Erythroblast (primary cell): Measurements from ENCODE around the gene RSU1.

ENCODE experiments used
- GATA1 ChIP-seq: IDR thresholded peaks from 2 replicates; pipeline ENCODE4 v1.6.1; 2011; ENCODE audit warnings: low read depth, mild to moderate bottlenecking, control low read depth, low read length, moderate library complexity
- POLR2A ChIP-seq: IDR thresholded peaks from 2 replicates; pipeline ENCODE4 v1.6.1; 2011; ENCODE audit warnings: mild to moderate bottlenecking, low read length

DNA sequence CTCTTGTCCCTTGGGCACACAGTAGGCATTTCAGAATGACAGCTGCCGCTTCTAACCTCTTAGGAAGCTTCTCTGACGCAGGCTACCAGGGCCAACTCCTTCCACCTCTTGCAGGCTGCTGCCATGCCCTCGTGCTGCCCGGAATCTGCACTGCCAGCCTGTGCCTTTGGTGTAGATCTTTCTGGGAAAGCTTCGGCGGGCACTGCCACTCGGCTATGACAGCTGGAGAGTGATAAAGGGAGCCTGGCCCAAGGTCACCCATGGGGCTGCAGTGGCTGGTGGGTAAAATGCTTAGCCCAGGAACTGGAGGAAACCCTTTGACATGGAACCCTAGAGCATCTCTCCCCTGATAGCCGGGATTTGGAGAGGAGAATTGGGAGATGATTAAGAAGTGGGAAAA lies 217.6 kb downstream of the RSU1 start:
- TF ChIP-seq POLR2A (no peak), GATA1 (no peak)
